Erythroblast (primary cell): ENCODE measurements around the gene PLEKHJ1.

ENCODE experiments used
- GATA1 ChIP-seq: IDR thresholded peaks from 2 replicates; pipeline ENCODE4 v1.6.1; 2011; ENCODE audit warnings: low read depth, mild to moderate bottlenecking, control low read depth, low read length, moderate library complexity
- POLR2A ChIP-seq: IDR thresholded peaks from 2 replicates; pipeline ENCODE4 v1.6.1; 2011; ENCODE audit warnings: mild to moderate bottlenecking, low read length

DNA sequence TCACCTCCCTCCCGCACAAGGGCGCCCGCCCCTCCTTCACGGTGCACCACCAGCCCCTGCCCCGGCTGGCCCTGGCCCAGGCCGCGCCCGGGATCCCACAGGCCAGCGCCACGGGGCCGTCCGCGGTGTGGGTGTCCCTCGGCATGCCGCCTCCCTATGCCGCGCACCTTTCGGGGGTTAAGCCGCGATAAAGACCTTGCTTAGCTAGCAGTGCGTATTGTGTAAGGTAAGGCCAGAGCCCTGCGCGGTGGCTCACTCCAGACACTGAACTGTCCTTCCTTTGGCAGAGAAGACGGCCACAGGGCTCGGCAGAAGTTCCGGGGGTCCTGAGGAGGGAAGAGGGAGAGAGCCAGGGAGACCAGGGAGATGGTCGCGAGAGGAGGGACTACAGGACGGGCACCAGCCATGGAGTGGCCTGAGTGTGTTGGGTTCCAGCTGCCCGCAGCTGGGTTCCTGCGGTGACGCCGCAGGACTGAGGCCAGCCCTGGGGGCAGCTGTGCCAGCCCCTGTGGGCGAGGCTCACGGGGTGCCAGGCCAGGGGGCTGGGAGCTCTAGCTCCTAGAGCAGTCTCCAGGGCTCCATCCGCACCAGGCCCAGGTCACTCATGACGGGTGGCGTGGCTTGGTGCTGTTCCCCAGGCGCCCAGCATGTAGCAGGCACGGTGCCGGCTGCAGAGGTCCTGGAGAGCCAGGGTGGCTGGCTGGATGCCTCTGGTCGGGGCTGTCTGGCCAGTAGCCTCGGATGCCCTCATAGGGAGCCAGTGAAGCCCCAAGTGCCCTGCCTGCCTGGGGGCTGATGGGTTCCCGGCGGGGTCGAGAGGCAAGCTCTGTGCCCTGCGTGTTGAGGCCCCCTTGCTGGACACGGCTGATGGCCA is 7.7 kb downstream of the PLEKHJ1 start:
- TF ChIP-seq POLR2A, result no peak
- no peak for TF ChIP-seq GATA1
